SK-N-DZ (cell line): ENCODE results near the gene WNT6.
A peak's percentile ranks its signal among the peaks of the same experiment; 100 is the strongest.

Experiments used
- DNase-seq: peaks from one replicate; pipeline ENCODE4 v3.0.0-alpha.2; 2015; ENCODE audit warnings: low spot score

Gene WNT6

DNA sequence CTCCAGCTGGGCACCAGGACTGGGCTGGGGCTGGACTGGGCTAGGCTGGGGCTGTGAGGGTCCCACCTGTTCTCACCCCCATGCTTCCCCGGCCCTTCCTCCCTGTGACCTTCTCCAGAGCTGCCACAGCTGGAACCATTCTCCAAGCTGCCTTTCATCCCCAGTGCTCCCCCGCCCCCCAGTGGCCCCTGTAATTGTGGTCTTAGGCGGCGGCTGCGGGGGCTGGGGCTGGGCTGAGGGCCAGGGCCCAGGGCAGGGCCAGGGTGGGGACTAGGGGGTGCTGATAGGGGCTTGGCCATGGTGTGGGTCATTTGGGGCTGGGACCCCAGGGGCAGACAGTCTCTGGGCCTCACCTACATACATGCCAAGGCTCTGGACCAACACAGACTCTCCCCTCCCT, 18.3 kb downstream of the WNT6 start:
- DNase-seq, result no peak

DNA sequence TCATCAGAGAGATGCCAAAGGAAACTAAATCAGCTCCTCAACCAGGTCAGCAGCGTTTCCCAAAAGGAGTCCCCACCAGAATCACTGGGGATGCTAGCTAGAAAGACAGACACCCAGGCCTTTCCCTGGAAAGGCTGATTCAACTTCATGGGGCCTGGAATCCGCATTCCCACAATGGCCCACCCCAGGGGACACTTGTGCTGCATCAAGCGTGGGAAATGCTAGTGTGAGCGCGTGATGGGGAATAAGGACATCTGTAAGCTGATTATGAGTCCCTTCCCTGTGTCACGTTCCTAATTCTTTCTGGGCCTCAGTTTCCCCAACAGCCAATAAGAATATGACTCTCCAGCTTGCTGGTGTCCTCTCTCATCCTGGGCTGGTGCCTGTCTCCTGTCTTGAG, 18.9 kb downstream of the WNT6 start:
- DNase-seq, result no peak

DNA sequence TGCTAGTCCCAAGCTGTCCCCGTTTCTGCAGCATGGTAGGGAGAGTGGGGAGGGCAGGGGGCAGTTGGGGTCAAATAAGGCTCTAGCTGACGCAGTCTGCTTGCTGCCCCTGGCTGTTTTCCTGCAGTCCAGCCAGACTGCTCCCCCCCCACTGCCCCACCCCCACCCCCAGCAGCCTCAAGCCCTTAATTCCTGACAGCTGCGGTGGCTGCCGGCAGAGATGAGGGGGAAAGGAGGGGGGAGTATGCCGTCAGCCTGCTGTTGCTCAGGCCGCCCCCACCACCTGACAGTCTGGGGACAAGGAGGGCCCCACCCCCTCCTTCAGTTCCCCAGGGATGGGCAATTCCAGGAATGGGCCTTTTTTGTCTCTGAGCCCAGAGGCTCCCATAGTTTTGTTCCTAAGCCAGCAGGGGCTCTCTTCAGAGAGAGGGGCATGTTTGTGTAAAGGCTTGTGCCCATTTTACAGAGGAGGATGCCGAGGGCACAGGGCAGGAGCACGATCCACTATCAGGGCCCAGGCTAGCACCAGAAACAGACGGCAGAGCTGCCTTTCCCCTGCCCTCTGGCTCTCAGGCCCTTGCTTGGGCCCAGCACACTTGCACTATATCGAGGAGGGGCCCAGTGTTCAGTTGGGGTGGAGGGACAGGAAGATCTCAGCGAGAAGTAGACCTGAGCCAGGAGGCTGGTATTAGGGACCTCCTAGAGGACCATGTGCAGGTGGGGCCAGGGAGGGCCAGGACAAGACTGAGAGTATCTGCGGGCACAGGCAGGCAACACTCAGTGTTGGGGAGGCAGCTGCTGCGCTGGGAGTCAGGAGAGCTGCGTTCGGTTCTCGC, 19.5 kb downstream of the WNT6 start:
- DNase-seq, result no peak

- DNase-seq, result no peak
Measured at GRCh38 chr2:218879776-218880101, 20.1 kb downstream of the WNT6 start.

GRCh38 chr2:218880102-218880858, 20.7 kb downstream of the WNT6 start, which contains the start of gene WNT10A:
TSS of gene WNT10A (plus strand) at chr2:218880852. CDS start at chr2:218880996, 144 bp downstream.
- DNase-seq, result no peak

- no peak for DNase-seq
Measured at GRCh38 chr2:218880859-218881594, 21.4 kb downstream of the WNT6 start.

GRCh38 chr2:218881744-218882460, 22.3 kb downstream of the WNT6 start:
- no peak for DNase-seq

DNA sequence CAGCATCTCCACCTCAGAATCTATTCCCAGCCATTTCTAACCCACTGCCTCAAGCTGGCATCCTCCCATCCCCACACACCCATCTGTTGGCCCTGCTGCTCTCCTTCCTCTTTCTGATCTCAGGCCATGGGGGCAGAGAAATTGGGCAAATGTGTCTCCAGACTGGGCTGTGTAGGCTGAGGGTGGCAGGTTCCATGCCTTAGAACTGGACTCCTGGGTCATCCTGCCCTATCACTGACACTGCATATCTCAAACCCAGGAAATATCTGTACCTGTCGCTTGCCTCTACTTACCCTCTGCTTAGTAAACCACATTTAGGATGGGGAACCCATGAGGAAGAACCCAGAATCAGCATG, 22.8 kb downstream of the WNT6 start:
- DNase-seq, result no peak

GRCh38 chr2:218882866-218883366, 23.3 kb downstream of the WNT6 start:
- DNase-seq, result no peak

DNA sequence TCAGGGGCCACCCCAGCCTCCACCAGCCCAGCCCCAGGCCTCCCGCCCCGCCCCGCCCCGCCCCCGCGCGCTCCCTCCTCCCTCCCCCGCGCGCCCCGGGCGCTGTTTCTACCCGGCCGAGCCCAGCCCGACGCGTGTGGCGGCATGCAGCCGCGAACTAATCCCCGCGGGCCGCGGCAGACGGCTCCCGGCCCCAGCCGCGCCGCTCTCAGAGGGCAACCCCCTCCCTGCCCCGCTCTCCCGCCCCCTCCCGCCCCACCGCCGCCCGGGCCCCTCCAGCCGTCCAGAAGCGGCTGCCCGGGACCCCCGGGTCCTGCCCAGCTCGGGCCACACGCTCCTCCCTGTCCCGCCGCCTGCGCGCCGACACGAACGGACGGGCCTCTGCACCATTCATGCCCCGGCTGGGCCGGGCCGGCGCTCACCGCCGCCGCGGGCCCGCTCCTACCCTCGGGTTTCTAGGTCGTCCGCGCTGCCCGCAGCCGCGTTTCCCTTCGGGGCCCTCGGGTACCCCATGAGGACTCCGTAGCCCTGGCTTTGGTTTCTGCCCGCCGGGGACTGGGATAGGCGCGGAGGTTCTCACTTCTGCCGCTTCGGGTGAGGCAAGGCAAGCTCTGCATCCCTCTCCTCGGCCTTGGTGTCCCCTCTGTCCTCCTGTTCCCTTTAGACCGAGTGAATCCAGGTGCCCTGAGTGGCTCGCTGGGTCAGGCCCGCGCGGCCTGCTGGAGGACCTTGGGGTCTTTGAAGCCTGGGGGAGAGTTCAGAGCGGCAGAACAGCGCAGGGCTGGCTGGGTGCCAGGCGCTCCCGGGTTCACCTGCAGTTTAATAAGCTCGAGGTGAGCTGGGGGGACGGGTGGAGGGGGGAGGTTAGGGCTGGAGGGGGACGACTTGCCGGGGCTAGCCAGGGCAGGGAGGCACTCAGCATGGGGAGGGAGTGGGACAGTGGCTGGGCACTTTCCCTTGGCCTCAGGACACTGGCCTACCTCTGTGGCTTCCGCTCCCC, 24.2 kb downstream of the WNT6 start:
- no peak for DNase-seq

DNA sequence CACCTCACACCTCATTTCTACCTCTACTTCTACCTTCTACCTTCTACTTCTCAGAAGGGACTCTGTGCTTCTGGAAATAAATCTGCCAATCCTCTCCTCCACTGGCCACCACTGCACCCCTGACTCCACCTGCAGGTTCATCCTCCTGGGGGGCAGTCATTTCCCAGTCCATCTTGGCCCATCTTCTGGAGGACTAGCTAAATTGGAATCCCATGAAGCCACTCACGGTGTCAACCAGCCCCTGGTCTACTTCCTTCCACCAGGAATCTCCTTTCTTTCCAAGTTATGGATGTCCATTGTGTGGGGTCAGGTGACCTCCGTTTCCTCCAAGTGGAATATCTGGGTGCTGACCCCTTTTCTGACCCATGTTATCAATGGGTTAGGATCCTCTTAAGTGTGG, 24.9 kb downstream of the WNT6 start:
- no peak for DNase-seq

DNA sequence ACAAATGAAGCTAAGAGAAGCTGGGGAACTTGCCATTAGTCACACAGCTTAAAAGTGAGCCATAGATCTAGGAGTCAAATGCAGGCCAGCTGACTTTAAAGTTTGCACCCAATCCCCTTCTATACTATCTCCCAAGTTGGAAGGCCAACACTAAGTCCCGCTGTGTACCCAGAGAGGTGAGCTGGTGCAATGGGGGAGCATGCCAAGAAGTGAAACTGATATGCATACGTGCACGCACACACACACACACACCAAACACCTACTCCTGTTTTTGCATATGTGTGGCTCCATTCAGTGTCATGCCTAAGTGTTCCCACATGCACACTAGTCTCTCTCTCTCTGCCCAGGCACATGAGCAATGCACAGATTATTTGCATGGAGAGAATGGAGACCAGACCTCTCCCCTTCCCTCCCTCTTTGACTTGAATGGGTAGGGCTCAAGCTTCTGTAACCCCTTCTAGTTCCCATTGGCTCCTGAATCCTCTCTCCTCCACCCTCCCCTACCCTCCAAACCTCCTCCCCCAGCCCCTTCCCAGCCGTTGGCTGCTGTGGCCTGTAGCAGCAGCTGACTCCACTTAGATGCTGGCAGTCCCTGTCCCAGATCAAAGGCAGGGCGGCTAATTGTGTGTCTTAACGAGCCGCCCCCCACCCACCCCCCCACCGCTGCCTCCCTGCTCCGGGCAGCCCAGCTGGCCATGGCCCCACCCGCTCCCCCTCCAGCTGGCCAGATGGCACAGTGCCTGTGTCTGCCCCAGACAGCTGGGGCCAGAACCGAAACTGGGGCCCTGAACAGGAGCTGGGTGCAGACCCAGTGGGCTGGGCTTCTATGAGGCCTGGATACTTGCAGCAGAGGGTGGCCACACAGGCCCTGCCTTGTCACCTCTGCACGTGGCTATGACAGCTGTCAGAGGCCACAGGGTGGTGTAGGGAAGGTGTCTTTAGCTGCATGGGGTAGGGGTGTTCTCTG, 26.7 kb downstream of the WNT6 start:
- DNase-seq, result peak; percentile 67

DNA sequence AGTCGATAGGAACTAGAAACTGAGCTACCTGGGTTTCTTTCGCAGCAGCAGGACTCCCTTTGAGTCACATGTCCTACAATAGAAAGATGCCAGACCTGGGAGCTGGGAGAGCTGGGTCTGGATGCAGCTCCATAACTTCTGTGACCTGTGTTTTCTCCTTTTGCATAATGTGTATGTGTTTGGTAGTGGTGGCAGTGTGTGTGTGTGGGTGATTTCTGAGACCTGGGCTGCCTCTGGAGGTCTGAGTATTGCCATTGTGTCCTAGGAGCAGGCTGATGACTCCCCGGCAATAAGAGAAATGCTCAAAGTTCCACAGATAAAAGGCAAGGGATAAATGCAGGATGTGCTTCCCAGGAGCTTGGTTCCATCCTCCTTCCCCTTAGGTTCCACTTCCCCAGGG, 27.5 kb downstream of the WNT6 start:
- no peak for DNase-seq

- no peak for DNase-seq
Measured at GRCh38 chr2:218888341-218888740, 28.7 kb downstream of the WNT6 start.

- DNase-seq, result no peak
Measured at GRCh38 chr2:218889937-218890336, 30.3 kb downstream of the WNT6 start.

- DNase-seq, result no peak
Measured at GRCh38 chr2:218890369-218890768, 30.8 kb downstream of the WNT6 start.

GRCh38 chr2:218891275-218892135, 31.9 kb downstream of the WNT6 start:
- peak; percentile 39 for DNase-seq

DNA sequence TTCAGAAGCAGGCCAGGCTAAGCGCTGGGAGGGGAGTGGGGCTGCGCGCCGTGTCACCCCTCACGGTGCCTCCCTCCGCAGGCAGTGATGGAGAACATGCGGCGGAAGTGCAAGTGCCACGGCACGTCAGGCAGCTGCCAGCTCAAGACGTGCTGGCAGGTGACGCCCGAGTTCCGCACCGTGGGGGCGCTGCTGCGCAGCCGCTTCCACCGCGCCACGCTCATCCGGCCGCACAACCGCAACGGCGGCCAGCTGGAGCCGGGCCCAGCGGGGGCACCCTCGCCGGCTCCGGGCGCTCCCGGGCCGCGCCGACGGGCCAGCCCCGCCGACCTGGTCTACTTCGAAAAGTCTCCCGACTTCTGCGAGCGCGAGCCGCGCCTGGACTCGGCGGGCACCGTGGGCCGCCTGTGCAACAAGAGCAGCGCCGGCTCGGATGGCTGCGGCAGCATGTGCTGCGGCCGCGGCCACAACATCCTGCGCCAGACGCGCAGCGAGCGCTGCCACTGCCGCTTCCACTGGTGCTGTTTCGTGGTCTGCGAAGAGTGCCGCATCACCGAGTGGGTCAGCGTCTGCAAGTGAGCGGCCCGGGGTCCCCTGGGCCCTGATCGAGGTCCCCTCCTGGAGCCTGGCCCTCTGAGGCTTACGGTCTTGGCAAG, 33.2 kb downstream of the WNT6 start:
- DNase-seq, result peak; percentile 67
